Activated CD4-positive, alpha-beta memory T cell treated with anti-CD3 and anti-CD28 coated beads for 36 hours (primary cell): ENCODE data around the gene FBXO42. TPM values are rescaled to one million over a fixed set of nuclear protein-coding genes. Genes with fewer than 3 reads are reported as not detected.
"Not testable (repeated sequence)": the region's sequence is repeated elsewhere in the genome, so short reads cannot be mapped to it uniquely, and the experiment has no call there.

Experiments
- CTCF ChIA-PET: fragments of 350-600 bp; sonication (Branson Sonifier 250); formaldehyde crosslinking; loops from one replicate; lab custom pipeline; 2021; ENCODE audit warnings: antibody characterized with exemption, inconsistent platforms; lab: Charles Lee
- POLR2A ChIA-PET: fragments of 350-600 bp; sonication (Branson Sonifier 250); formaldehyde crosslinking; loops from one replicate; lab custom pipeline; 2021; ENCODE audit warnings: antibody characterized with exemption; lab: Charles Lee
- DNase-seq: peaks from one replicate; pipeline ENCODE4 v3.0.0-alpha.2; 2020
- H3K27ac Mint-ChIP-seq: one replicate; pipeline ENCODE4 v1.8.0; 2021; ENCODE audit warnings: mixed read lengths
- H3K27me3 Mint-ChIP-seq: one replicate; pipeline ENCODE4 v1.8.0; 2021; ENCODE audit warnings: mixed read lengths
- H3K36me3 Mint-ChIP-seq: one replicate; pipeline ENCODE4 v1.8.0; 2021; ENCODE audit warnings: mixed read lengths
- H3K4me1 Mint-ChIP-seq: one replicate; pipeline ENCODE4 v1.8.0; 2021; ENCODE audit warnings: low read depth, mixed read lengths
- H3K4me3 Mint-ChIP-seq: one replicate; pipeline ENCODE4 v1.8.0; 2021; ENCODE audit warnings: mild to moderate bottlenecking, mixed read lengths
- H3K9me3 Mint-ChIP-seq: one replicate; pipeline ENCODE4 v1.8.0; 2021; ENCODE audit warnings: mixed read lengths
- intact Hi-C: fragments of 100-400 bp; cut with micrococcal nuclease; formaldehyde crosslinking; loops from one replicate; pipeline ENCODE4 v1.15.1; 2023
- total RNA-seq, 2 experiments: library from RNA; stranded (reverse); gene quantifications; one replicate each; pipeline ENCODE4 v1.2.3, GENCODE V29; 2021

FBXO42 gene
- total RNA-seq, 2 experiments from 2014 or later, result 12.0 to 13.6 TPM

- peaks cover 3% of the 10 kb centered on the region for H3K36me3 Mint-ChIP-seq
- no peak overlapping the region for H3K27ac Mint-ChIP-seq
- H3K4me1 Mint-ChIP-seq, result peaks cover 30% of the 10 kb centered on the region
- intact Hi-C loops, result loop anchor here (5.0 kb wide), 1 partner anchor 92 kb away; the partner anchor contains the start of gene NECAP2
- ChIA-PET CTCF (interaction anchor here (0.7 to 2.6 kb wide), 3 partner anchors 13 to 15 kb away, joined by 4 to 10 read pairs (median 4); no protein-coding TSS in a partner anchor), POLR2A (no interaction called here)
- DNase-seq, result no peak
- H3K9me3 Mint-ChIP-seq, result no peaks in the 10 kb centered on the region
- no peaks in the 10 kb centered on the region for H3K27me3 Mint-ChIP-seq
- H3K4me3 Mint-ChIP-seq, result no peak overlapping the region
Observed at GRCh38 chr1:16349847-16350406, 2.4 kb downstream of the FBXO42 start.

- H3K27me3 Mint-ChIP-seq, result no peaks in the 10 kb centered on the region
- DNase-seq, result no peak
- intact Hi-C loops, result no loop called here
- POLR2A ChIA-PET, result no interaction called here
- CTCF ChIA-PET, result interaction anchor here (0.8 kb wide), 1 partner anchor 15 kb away, joined by 6 read pairs; no protein-coding TSS in a partner anchor
- peaks cover 30% of the 10 kb centered on the region for H3K4me1 Mint-ChIP-seq
- no peak overlapping the region for H3K27ac Mint-ChIP-seq
- peaks cover 3% of the 10 kb centered on the region for H3K36me3 Mint-ChIP-seq
- no peak overlapping the region for H3K4me3 Mint-ChIP-seq
- no peaks in the 10 kb centered on the region for H3K9me3 Mint-ChIP-seq
Observed at GRCh38 chr1:16348414-16349182, 3.7 kb downstream of the FBXO42 start.

GRCh38 chr1:16343276-16343675 is 9.0 kb downstream of the FBXO42 start:
- DNase-seq, H3K27ac Mint-ChIP-seq, POLR2A ChIA-PET, intact Hi-C loops, H3K36me3 Mint-ChIP-seq, H3K4me1 Mint-ChIP-seq, CTCF ChIA-PET, H3K27me3 Mint-ChIP-seq, H3K9me3 Mint-ChIP-seq, H3K4me3 Mint-ChIP-seq: not testable (repeated sequence)

- H3K4me3 Mint-ChIP-seq, result no peak overlapping the region
- CTCF ChIA-PET, result no interaction called here
- peaks cover 8% of the 10 kb centered on the region for H3K4me1 Mint-ChIP-seq
- H3K36me3 Mint-ChIP-seq, result no peaks in the 10 kb centered on the region
- no peaks in the 10 kb centered on the region for H3K9me3 Mint-ChIP-seq
- POLR2A ChIA-PET, result no interaction called here
- no peak for DNase-seq
- H3K27ac Mint-ChIP-seq, result no peak overlapping the region
- no peaks in the 10 kb centered on the region for H3K27me3 Mint-ChIP-seq
- intact Hi-C loops, result no loop called here
Observed at GRCh38 chr1:16342331-16343062, 9.8 kb downstream of the FBXO42 start.

GRCh38 chr1:16340673-16341072 is 11.6 kb downstream of the FBXO42 start:
- Mint-ChIP-seq H3K9me3 (no peaks in the 10 kb centered on the region), H3K4me3 (no peak overlapping the region), H3K27ac (no peak overlapping the region), H3K4me1 (peaks cover 13% of the 10 kb centered on the region), H3K27me3 (no peaks in the 10 kb centered on the region), H3K36me3 (no peaks in the 10 kb centered on the region)
- CTCF ChIA-PET, result no interaction called here
- POLR2A ChIA-PET, result no interaction called here
- no peak for DNase-seq
- intact Hi-C loops, result no loop called here

- ChIA-PET POLR2A (no interaction called here), CTCF (no interaction called here)
- Mint-ChIP-seq H3K27me3 (no peaks in the 10 kb centered on the region), H3K36me3 (no peaks in the 10 kb centered on the region), H3K4me3 (no peak overlapping the region), H3K9me3 (no peaks in the 10 kb centered on the region), H3K4me1 (peaks cover 20% of the 10 kb centered on the region), H3K27ac (no peak overlapping the region)
- intact Hi-C loops, result no loop called here
- DNase-seq, result no peak
Observed at GRCh38 chr1:16338961-16339360, 13.3 kb downstream of the FBXO42 start.

- no peak for DNase-seq
- no peak overlapping the region for H3K4me3 Mint-ChIP-seq
- intact Hi-C loops, result no loop called here
- no peaks in the 10 kb centered on the region for H3K27me3 Mint-ChIP-seq
- peaks cover 20% of the 10 kb centered on the region for H3K4me1 Mint-ChIP-seq
- no peaks in the 10 kb centered on the region for H3K36me3 Mint-ChIP-seq
- H3K9me3 Mint-ChIP-seq, result no peaks in the 10 kb centered on the region
- ChIA-PET POLR2A (no interaction called here), CTCF (interaction anchor here (0.6 kb wide), 1 partner anchor 1060 kb away, joined by 3 read pairs; no protein-coding TSS in a partner anchor)
- no peak overlapping the region for H3K27ac Mint-ChIP-seq
Observed at GRCh38 chr1:16334655-16335340, 17.5 kb downstream of the FBXO42 start.

GRCh38 chr1:16326833-16327404 is 25.4 kb downstream of the FBXO42 start:
- Mint-ChIP-seq H3K36me3 (peaks cover 6% of the 10 kb centered on the region), H3K9me3 (no peaks in the 10 kb centered on the region), H3K4me3 (no peak overlapping the region), H3K4me1 (peaks cover 8% of the 10 kb centered on the region), H3K27ac (no peak overlapping the region), H3K27me3 (no peaks in the 10 kb centered on the region)
- intact Hi-C loops, result no loop called here
- POLR2A ChIA-PET, result no interaction called here
- no peak for DNase-seq
- CTCF ChIA-PET, result interaction anchor here (0.6 to 0.7 kb wide), 2 partner anchors 26 to 64 kb away, joined by 3 read pairs; no protein-coding TSS in a partner anchor

- Mint-ChIP-seq H3K27me3 (no peaks in the 10 kb centered on the region), H3K27ac (no peak overlapping the region), H3K4me3 (no peak overlapping the region), H3K9me3 (no peaks in the 10 kb centered on the region), H3K36me3 (peaks cover 6% of the 10 kb centered on the region), H3K4me1 (peaks cover 14% of the 10 kb centered on the region)
- no peak for DNase-seq
- ChIA-PET CTCF (no interaction called here), POLR2A (no interaction called here)
- intact Hi-C loops, result no loop called here
Observed at GRCh38 chr1:16324456-16324890, 27.8 kb downstream of the FBXO42 start.

GRCh38 chr1:16321176-16321867 is 31.0 kb downstream of the FBXO42 start:
- Mint-ChIP-seq H3K36me3 (peaks cover 2% of the 10 kb centered on the region), H3K27ac (no peak overlapping the region), H3K9me3 (no peaks in the 10 kb centered on the region), H3K4me1 (peaks cover 10% of the 10 kb centered on the region), H3K4me3 (no peak overlapping the region), H3K27me3 (no peaks in the 10 kb centered on the region)
- CTCF ChIA-PET, result no interaction called here
- intact Hi-C loops, result no loop called here
- no peak for DNase-seq
- POLR2A ChIA-PET, result no interaction called here

GRCh38 chr1:16318555-16318954 is 33.7 kb downstream of the FBXO42 start:
- intact Hi-C loops, result no loop called here
- ChIA-PET POLR2A (no interaction called here), CTCF (no interaction called here)
- no peak overlapping the region for H3K27ac Mint-ChIP-seq
- no peaks in the 10 kb centered on the region for H3K27me3 Mint-ChIP-seq
- no peaks in the 10 kb centered on the region for H3K9me3 Mint-ChIP-seq
- no peak for DNase-seq
- no peak overlapping the region for H3K4me3 Mint-ChIP-seq
- peaks cover 10% of the 10 kb centered on the region for H3K4me1 Mint-ChIP-seq
- peaks cover 9% of the 10 kb centered on the region for H3K36me3 Mint-ChIP-seq
